ENCODE measurements around the gene SLC12A7. TPM values are rescaled to one million over a fixed set of nuclear protein-coding genes. Genes with fewer than 3 reads are reported as not detected.

The SLC12A7 gene
- total RNA-seq, 4 donors from 2014 or later, result 8.6 to 29.0 (median 21.5) TPM

GRCh38 chr5:1156754-1157460 is 45.0 kb upstream of the SLC12A7 start:
- no peaks in the 10 kb centered on the region for H3K36me3 ChIP-seq
- peaks cover 17% of the 10 kb centered on the region for H3K4me1 ChIP-seq
- H3K4me3 ChIP-seq, result no peak overlapping the region
- TF ChIP-seq POLR2AphosphoS5 (IDR thresholded peaks at IDR 0.05) (no peak), POLR2A (IDR thresholded peaks at IDR 0.05) (no peak), EP300 (IDR thresholded peaks at IDR 0.05) (no peak), CTCF (IDR thresholded peaks at IDR 0.05) (no peak)
- H3K27ac ChIP-seq, result no peak overlapping the region
- H3K9me3 ChIP-seq, result no peaks in the 10 kb centered on the region
- 95% methylated on average over 11 of the region's 11 CpGs for WGBS
- peaks cover 53% of the 10 kb centered on the region for H3K27me3 ChIP-seq
- DNase-seq (ENCODE audit: low spot score in 2 of 2), result no peak

DNA sequence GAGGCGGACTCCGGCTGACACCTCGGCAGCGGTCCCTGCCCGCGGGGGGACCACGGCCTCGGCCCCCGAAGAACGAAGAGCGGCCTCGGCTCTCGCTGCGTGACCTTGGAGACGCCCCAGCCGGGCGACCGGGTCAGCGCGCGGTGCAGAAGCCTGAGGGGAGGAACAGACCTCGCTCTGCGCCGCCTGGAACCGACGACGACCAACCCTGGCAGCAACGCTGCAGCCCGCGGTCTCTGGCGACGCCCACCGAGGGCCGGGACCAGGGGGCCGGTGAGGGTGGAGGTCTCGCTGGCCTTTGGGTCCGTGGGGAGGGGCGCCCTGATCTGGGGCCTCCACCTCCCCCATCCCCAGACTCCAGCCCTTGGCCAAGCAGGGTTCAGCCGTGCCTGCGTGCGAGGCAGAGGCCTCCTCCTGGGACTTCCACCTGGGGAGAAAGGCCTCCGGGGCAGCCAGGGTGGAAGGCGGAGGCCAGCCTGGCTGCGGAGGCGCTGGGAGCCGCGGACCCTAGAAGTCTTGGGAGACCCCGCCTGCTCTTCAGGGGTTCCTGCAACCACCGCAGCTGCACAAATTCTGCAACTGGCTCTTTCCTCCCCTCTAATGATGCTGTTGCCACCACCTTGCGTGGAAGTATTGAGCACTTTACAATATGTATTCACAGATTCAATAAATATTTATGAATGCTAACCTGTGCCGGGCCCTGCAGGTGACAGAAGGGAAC is 44.3 kb upstream of the SLC12A7 start:
- DNase-seq (ENCODE audit: low spot score in 2 of 2), result no peak
- Histone ChIP-seq H3K36me3 (no peaks in the 10 kb centered on the region), H3K4me1 (peaks cover 13% of the 10 kb centered on the region), H3K27ac (peak overlapping the region; percentile 80), H3K9me3 (no peaks in the 10 kb centered on the region), H3K4me3 (peak overlapping the region; percentile 46), H3K27me3 (peaks cover 61% of the 10 kb centered on the region)
- no peak for TF ChIP-seq POLR2AphosphoS5 (IDR thresholded peaks at IDR 0.05)
- 38% methylated on average over 10 of the region's 51 CpGs for WGBS

GRCh38 chr5:1155191-1156032 is 43.5 kb upstream of the SLC12A7 start:
- Histone ChIP-seq H3K27me3 (peaks cover 63% of the 10 kb centered on the region), H3K36me3 (no peaks in the 10 kb centered on the region), H3K4me1 (peaks cover 13% of the 10 kb centered on the region), H3K27ac (peak overlapping the region; percentile 80), H3K9me3 (no peaks in the 10 kb centered on the region), H3K4me3 (peak overlapping the region; percentile 46)
- no peak for TF ChIP-seq CTCF (IDR thresholded peaks at IDR 0.05)
- no peak for TF ChIP-seq EP300 (IDR thresholded peaks at IDR 0.05)
- no peak for TF ChIP-seq POLR2AphosphoS5 (IDR thresholded peaks at IDR 0.05)
- no peak for TF ChIP-seq POLR2A (IDR thresholded peaks at IDR 0.05)
- no peak for DNase-seq (ENCODE audit: low spot score in 2 of 2)
- 14% methylated on average over 6 of the region's 98 CpGs for WGBS

DNA sequence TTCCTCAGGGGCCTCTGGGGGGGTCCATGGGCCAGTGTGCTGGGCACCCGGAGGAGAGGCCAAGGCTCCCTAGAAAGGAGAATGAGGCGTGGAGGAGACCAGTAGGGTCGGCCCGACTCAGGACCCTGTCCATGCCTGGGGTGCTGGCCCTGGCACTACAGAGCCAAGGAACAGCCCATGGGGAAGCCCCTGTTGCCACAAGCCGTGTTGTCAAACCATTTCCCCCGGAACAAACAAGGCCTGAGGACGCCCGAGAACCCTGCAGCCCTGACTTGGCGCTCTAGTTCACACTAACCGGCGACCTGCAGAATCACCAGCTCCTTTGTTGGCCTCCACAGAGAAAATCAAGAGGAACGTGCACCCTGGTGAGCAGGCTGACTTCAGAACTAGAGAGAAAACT is 41.6 kb upstream of the SLC12A7 start:
- H3K27ac ChIP-seq, result peak overlapping the region; percentile 34
- no peak for DNase-seq (ENCODE audit: low spot score in 2 of 2)
- H3K27me3 ChIP-seq, result peaks cover 56% of the 10 kb centered on the region
- 84% methylated on average over 7 of the region's 12 CpGs for WGBS
- H3K4me1 ChIP-seq, result peaks cover 13% of the 10 kb centered on the region
- H3K9me3 ChIP-seq, result no peaks in the 10 kb centered on the region
- H3K36me3 ChIP-seq, result no peaks in the 10 kb centered on the region
- H3K4me3 ChIP-seq, result no peak overlapping the region
- TF ChIP-seq POLR2AphosphoS5 (IDR thresholded peaks at IDR 0.05), result no peak
- no peak for TF ChIP-seq CTCF (IDR thresholded peaks at IDR 0.05)
- no peak for TF ChIP-seq EP300 (IDR thresholded peaks at IDR 0.05)
- no peak for TF ChIP-seq POLR2A (IDR thresholded peaks at IDR 0.05)

DNA sequence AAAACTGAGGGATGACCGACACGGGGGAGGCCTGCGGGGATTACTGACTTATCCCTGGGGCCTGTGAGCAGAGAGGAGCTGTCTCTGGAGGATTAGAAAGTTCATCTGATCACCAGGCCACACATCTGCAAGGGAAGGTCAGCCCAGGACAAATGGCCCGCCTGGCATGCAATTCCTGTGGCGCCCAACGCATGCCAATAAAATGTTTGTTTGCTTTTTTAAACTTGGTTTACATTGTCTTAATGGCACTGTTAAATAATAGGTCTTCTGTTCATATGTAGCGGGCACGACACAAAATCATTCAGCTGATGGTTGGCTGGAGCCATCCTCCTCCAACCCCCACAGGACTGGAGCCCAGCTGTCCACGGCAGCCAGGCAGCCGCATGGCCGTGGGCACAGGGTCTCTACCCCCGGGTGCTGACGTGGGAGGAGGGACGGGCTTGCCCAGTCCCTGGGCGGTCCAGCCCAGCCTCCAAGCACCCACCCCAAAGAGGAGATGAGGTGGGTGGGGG is 41.0 kb upstream of the SLC12A7 start:
- Histone ChIP-seq H3K9me3 (no peaks in the 10 kb centered on the region), H3K27ac (peak overlapping the region; percentile 34)

More for the DNA sequence above, 41.0 kb upstream of the SLC12A7 start:
- Histone ChIP-seq H3K4me3 (no peak overlapping the region), H3K36me3 (no peaks in the 10 kb centered on the region), H3K27me3 (peaks cover 56% of the 10 kb centered on the region), H3K4me1 (peaks cover 13% of the 10 kb centered on the region)
- WGBS, result 68% methylated on average over 11 of the region's 15 CpGs
- DNase-seq (ENCODE audit: low spot score in 2 of 2), result no peak
- TF ChIP-seq CTCF (IDR thresholded peaks at IDR 0.05) (no peak), POLR2A (IDR thresholded peaks at IDR 0.05) (no peak), POLR2AphosphoS5 (IDR thresholded peaks at IDR 0.05) (no peak), EP300 (IDR thresholded peaks at IDR 0.05) (no peak)

All from suprapubic skin (tissue), 4 donors.